HG02610 (cell line): Measurements from ENCODE around the gene GREM2.
A peak's percentile ranks its signal among the peaks of the same experiment; 100 is the strongest.

Experiments used
- ATAC-seq: cut with Tn5 transposase; IDR thresholded peaks from one replicate; pipeline ENCODE4 v1.9.1; 2021; ENCODE audit warnings: mild to moderate bottlenecking, moderate library complexity; ENCODE audit not compliant: unreplicated experiment

GREM2 gene

DNA sequence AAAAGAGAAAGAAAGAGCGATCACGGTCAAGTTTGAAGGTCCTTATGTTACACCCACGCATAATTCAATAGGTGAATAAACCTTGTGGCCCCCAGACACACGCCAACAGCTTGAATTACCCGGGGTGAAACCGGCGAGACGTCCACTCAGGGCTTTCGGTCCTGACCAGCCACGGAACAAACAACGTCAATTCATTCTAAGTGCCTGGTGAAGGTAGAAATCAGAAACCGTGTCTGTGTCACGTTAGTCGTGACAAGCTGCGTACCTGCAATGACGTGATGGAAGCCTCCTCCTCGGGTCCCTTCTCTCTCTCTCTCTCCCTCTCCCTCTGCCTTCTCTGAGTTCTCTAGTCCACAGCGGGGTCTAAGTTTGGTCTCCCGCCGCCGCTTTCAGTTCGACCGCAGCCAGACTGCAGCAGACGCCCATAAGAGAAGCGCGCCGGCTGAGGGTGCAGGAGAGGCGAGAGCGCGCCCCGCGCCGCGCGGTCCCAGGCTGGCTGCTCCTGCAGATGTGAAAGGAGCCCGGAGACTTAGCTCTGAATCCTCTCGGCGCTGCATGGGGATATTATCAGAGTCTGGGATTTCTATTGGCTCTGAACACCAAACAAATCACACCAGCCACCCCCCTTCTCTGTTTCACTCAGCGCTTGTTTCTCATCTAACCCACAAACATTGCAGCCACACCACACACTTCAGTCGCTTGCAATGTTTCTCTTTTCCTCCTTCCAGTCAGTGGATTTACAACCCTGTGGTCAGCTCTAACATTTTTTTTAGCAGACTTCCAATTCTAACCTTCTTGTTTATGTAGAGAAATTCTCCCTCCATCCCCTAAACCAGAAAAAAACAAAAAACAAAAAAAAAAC is at the start of gene GREM2:
Gene GREM2, minus strand, starts transcription at position 537 of the 862 bp plus-strand sequence. CDS start 118,680 bp downstream, outside the sequence.
- peak; percentile 98 for ATAC-seq

DNA sequence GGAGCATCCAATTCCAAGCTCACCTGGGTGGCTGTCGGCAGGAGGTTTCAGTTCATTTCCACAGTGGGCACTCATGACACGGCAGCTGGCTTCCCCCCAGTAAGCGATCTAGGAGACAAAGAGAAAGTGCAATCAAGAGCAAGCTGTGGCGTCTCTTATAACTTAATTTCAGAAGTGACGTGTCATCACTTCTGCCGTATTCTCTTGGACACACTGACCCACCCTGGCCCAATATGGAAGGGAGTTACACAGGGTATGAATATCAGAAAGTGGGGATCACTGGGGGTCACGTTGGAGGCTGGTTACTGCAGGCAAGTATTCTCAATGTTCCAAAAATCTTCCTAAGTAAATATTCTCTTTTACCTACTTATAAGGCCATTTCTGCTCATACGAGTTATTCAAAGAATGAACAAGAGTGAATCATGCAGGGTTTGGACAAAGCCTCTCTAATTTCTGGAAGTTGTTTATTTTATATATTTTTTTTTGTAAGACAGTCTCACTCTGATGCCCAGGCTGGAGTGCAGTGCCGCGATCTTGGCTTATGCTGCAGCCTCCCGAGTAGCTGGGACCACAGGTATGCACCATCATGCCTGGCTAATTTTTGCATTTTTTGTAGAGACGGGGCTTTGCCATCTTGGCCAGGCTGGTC is 46.5 kb upstream of the GREM2 start:
- no peak for ATAC-seq

DNA sequence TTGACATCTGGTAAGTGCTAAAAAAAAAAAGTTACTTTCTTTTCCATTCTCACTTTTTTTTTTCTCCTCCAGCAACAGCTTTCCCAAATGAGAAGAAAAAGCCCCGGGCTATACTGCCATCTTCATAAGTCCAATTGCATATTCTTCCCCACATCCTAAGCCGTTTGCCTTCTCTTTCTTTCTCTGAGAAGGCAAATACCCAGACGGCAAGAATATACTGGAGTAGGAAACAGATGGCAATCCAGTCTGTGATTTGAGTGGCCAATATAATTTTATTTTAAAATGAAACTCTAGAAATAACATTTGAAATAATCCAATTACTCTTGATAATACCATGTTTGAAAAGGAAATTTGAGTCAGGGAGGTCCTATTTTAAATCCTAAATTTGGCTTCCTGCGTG is 44.6 kb upstream of the GREM2 start:
- ATAC-seq = no peak

DNA sequence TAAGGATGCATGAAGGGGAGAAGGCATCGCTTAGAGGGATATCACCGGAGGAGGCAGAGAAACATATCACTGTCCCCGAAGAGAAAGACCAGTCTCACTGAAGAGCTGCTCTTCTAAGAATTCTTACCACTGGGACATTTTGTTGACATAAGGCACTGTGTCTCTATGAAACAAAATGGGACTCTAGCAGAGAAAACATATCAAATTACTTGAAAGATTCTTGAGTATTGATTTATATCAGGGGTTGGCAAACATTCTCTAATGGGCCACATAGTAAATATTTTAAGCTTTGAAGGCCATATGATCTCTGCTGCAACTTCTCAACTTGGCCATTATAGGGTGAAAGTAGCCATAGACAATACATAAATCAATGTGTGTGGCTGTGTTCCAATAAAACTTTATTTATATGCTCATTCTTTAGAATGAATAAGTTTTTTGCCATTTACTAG is 41.0 kb upstream of the GREM2 start:
- no peak for ATAC-seq

DNA sequence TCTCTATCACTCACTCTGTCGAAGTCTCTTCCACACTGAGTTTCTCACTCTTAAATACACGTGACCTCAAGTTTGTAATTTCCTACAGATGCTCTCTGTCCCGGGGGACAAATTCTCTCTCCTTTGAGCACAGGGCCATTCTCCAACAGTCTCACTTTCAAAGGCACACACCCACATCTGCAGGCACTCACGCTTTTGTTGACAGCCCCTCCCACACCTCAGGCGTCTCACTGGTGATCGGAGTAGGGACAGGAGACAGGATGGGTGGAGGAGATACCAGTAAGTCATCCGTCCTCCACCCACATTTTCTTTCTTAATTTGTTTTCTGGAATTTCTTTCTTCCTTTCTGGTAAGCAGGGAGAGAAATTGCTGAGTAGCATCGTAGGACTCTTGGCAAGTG is 40.6 kb upstream of the GREM2 start:
- no peak for ATAC-seq

DNA sequence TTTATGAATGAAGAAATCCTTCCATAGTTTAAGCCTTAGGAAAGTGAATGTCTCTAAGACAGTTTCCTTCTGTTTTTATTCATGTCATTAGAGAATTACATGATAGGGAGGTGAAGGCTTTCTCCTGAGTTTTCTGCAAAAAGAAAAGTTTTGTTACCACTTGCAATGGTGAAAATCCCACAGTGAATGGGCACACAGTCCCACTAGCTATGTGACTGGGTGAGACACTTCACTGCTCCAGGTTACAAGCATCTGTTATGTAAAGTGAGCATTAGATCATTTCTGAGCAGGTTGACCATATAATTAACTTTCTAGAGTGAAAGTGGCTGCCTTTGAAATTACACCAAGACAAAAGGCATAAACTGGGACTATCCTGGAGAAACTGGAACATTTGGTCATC is 38.9 kb upstream of the GREM2 start:
- no peak for ATAC-seq

DNA sequence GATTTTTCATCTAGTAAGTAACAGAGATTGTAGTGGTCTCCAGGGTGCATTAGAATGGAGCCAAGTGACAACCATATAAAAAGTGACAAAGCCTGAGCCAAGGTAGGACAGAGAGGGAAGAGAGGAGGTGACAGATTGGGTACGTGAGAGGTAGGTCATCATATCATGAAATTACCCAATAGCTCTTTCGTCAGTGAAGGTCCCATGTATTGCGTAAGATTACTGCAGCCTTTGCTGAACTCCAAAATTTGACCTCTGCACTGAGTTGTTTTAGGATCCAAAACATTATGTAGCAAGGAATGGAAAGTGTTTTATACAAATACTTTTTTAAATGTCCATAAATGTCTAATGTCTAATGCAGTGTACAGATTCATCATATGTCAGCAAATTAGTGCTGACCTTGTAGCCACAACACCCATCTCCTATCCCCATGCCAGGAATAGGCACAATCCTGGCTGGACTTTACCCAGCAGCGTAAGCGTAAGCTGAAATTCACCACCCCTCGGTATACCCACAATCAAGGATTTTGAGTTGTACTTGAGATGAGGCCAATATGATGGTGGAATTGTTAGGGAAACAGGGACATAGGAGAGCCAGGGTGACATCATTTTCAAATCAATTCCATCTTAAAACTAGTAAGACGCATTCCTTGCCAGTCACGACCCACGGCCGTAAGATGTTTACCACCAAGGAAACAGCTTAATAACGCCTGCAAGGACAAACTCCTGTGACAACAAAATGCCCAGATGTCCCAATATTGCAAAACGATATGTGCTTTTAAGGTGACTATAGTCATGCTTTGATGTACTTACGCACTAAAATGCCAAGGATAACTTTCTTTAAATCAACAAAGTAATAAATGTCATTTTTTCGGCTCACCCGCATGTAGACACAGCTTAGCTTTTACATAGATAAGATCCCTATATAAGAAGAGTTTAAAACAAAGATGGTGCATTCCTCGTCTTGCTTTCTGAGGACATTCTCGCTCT is 38.1 kb upstream of the GREM2 start:
- ATAC-seq = no peak

DNA sequence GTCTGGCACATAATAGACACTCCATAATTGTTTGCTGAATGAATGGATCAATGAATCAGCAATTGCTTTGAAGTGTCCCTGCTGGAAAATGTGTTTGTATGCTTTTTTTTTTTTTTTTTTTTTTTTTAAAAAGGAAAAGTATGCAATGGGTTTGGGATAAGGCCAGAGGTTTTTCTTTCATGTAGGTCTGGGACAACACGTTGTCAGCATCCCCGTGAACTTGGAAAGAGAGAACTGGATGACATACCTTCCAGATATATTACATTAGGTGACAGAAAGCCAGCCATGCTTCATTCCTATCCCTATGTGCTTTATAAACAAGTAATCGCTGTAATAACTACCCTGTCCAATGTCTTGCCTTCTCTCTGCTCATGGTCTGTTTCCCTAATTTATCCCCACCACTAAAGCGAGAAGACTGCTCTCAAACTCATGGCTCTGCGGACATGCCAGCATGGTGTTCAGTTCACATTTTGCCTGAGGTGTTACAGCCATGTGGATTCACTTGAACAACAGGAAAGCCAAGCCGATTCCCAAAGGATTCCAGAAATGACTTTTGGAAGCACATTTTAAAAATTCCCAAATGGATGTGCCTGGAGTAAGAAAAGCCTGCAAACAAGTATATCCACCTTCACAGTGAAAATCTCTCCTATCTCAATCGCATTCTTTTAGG is 34.8 kb upstream of the GREM2 start:
- ATAC-seq = no peak

DNA sequence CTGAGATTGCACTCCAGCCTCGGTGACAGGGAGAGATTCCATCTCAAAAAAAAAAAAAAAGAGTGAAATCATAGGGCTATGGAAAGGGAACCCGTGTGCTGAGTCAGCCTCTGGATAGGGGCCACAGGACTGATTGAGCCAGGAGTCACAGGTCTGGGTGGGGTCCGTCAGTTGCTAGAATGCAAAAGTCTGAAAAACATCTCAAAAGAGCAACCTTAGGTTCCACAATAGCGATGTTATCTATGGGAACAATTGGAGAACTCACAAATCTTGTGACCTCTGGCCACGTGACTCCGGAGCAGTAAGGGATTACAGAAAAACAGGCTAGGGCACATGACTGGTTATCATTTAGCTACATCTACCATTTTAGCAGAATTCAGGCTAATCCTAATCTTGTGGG is 32.8 kb upstream of the GREM2 start:
- no peak for ATAC-seq

DNA sequence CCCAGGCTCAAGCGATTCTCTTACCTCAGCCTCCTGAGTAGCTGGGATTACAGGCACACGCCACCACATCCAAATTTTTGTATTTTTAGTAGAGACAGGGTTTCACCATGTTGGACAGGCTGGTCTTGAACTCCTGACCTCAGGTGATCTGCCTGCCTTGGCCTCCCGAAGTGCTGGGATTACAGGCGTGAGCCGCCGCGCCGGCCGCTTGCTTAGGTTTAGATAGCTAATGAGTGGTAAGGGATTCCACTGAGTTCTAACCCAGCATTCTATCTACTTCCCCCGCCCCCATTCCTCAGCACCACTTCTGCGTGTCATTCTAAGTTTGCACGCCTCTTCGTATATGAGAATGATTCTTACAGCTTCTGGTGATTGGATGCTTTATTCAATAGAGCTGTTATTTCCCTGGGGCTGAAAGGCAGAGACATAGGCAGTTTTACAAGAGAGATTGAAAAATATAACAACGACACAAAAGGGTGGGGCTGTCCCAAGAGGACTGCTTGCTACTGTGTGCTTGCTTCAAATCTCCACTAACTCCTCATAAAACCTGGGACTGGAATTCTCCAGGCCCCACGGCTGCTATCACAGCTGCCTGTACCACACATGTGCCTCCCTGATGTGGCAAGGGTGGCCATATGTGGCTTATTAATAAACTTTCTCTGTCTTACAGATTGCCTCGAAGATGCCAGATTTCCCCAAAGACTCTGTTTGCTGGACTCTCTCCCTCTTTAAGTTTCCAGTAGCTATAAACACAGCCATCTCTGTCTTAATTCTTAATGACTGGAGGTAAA is 23.7 kb upstream of the GREM2 start:
- ATAC-seq = no peak

DNA sequence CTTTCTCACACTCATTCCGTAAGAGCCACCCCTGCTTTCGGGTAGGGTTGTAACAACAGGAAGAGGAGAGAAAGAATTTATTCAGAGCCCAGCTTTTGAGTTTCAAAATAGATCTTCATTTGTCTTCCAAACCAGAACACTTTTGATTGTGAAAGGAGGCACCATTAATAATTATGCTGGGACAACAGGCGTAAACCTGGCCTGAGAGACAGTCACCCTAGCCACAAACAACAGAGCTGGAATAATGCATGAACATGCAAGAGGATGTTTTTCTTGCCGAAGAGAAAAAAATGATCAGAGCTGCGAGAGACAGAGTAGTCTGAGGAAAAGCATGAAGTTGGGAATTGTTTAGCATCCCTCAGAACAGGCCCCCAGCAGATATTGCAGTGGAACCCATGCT is 18.5 kb upstream of the GREM2 start:
- ATAC-seq = no peak

DNA sequence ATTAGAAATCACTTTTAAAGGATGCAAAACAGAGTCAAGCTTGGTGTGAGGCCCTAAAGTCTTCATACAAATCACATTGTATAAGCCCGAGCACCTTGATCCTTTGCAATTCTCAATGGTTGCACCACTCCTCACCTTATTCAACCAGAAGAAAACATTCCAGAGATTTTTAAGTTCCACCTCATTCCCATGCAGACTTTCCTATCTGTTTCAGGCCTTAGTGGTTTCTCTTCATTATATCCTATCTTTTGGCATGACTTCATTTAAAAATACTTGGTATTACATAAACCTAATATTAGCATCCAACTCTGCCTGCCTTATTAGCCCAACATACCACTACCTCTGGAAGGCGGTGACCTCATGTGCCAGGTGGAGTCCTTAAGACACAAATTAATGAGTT is 9.3 kb upstream of the GREM2 start:
- no peak for ATAC-seq

DNA sequence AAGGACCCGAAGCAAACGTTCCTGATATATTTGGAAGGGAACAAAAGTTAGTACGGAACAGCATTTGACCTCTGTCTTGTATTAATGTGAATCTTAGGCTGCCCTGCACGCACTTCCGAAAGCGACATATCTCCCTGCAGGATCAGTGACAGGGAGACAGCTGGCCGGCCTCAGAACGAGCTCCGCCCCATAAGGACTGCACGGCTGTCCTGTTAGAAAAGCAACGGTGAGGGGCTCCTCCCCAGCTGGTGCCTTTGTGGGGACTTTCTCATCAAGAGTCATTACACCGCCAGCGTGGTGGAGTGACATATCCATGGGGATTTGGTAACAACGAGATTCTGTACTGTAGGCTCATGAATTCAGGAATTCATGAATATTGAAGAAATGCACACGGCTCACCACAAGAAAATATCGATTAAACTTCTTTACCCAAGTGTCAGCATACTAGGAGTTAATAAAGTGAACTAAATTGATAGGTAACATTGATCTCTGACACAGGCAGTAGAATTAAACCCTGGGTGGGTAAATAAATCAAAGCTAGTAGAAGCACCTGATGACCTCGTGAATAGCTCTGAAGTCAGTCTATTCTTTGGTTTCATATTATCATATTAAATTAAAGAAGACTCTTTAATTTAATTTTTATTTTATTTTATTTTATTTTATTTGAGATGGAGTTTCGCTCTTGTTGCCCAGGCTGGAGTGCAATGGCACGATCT is 8.1 kb upstream of the GREM2 start:
- ATAC-seq = no peak

DNA sequence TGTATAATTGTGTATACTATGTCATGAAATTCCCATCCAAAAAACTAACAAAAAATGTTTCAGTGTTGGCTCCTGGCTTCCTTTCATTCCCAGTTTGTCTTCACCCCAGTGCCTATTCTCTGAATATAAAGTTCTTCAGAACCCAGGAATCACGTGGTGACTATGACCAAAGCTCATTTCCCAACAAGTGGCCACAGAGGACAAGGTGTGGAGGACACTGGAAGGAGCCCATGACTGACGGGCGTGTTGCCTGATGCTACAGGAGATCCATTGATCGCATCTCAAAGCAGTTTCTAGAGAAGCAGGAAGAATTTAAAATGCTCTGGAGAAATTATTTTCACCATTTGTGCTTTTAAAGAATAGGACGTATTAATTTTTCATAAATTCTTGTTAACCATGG is 7.4 kb upstream of the GREM2 start:
- ATAC-seq = no peak

DNA sequence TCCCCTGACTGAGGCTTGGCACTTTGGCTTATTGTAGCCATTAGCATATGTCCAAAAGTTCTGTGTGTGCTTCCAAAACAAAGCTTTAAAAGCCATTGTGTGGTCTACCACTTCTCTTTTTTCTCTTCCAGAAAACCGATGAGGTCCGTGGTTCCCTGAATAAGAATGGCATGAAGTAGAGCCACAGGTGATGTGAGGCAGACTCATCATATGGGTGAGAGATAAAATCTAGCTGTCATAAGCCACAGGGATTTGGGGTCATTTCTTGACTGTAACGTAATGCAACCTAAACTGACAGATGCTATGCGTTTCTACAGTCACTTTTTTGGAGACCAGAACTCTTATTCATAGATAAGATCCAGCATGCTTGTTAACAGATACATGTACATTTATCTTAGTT is 7.0 kb upstream of the GREM2 start:
- ATAC-seq = no peak

DNA sequence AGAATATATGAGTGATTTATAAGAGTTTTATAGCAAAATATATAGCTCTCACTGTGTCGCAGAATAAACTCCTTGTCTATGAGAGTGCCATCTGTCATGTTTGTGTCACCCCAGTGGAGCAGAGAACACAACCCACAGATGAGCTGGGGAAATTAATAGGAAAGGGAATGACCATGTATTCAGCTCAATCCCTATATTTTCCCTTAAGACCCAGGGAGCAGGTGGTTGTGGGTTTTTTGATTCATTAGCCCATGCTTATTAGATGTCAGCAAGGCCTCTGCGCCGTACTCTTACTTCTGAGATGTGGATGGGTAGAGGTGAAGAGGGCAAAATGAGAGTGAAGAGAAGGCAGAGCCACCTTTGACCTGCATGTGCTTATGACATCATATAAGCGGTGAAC is 4.1 kb upstream of the GREM2 start:
- no peak for ATAC-seq

DNA sequence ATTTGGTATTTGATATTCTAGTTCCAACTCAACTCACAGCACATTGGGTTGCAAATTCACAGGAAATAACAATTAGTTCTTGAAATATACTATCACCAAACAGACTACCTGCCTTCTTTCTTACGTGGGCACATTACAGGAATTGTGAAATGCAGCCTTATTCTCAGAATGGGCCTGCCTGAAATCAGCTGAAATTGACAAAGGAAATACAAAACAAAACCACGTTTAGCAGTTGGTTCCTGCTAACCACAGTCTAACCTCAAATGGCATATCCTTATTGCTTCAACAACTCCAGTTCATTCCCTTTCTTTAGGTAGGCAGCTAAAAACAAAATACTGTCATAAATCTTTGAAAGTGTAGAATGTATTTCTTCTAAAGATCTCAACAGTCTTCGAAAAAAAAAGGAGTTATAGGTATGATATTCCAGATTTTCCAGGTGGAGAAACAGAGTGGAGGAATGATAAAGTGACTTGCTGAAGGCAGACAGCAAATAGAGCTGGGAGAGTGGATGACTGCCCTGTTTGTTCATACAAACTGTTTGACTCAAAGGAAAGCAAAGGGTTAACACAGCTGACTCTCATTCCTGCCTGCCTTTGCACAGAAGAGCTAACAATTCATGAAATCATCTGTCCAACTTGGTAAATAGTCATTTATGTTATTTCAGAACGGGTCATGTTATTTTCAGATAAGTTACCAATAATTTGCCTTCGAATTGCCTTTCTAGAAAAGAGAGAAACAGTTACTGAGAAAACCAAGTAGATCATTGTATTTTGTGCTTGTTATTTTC is 1.6 kb upstream of the GREM2 start:
- ATAC-seq = no peak

DNA sequence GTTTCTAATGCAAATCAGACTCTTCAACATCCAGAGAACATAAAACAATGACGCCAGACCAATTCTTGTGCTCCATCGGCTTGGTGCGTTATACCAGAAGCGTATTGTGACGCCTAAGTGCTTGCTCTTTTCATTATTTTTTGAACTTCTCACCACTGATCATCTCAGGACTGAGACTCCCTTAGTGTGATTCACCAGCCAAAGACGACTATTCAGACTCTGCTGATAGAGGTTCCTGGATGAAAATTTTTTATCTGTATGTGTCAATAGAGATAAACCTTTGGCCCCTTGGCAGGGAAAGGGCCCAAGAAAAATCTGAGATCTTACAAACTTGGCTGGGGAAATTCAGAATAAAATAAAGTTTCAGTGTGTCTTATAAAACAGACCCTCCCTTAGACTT is 856 bp upstream of the GREM2 start:
- no peak for ATAC-seq
